Neural progenitor cell (in vitro differentiated cells): ENCODE results near the gene CD99L2. TPM values are rescaled to one million over a fixed set of nuclear protein-coding genes. Genes with fewer than 3 reads are reported as not detected.

ENCODE experiments used
- DNase-seq: peaks from one replicate; pipeline ENCODE4 v3.0.0-alpha.2; 2016; ENCODE audit warnings: low spot score
- H2AFZ ChIP-seq: fragments of 200-600 bp; sonication (generic); replicated peaks from 2 replicates; pipeline ENCODE4 v1.6.1; 2016; ENCODE audit warnings: antibody characterized with exemption
- H3F3A ChIP-seq: fragments of 200-600 bp; sonication (generic); 2 replicates; pipeline ENCODE4 v1.6.1; 2016; ENCODE audit warnings: antibody characterized with exemption, low read depth
- H3K27ac ChIP-seq: fragments of 200-600 bp; sonication (generic); 2 replicates; pipeline ENCODE4 v1.5.1; 2016; ENCODE audit warnings: mild to moderate bottlenecking
- H3K27me3 ChIP-seq: fragments of 200-600 bp; sonication (generic); 2 replicates; pipeline ENCODE4 v1.6.1; 2016; ENCODE audit warnings: mild to moderate bottlenecking, moderate library complexity
- H3K36me3 ChIP-seq: fragments of 200-600 bp; sonication (generic); 2 replicates; pipeline ENCODE4 v1.5.1; 2016
- H3K4me1 ChIP-seq: fragments of 200-600 bp; sonication (generic); 2 replicates; pipeline ENCODE4 v1.6.1; 2016; ENCODE audit warnings: mixed run types
- H3K4me2 ChIP-seq: fragments of 200-600 bp; sonication (generic); 2 replicates; pipeline ENCODE4 v1.6.1; 2016
- H3K4me3 ChIP-seq: fragments of 200-600 bp; sonication (generic); 2 replicates; pipeline ENCODE4 v1.5.1; 2016
- H3K79me2 ChIP-seq: fragments of 200-600 bp; sonication (generic); 2 replicates; pipeline ENCODE4 v1.6.1; 2016; ENCODE audit warnings: low read depth
- H3K9ac ChIP-seq: fragments of 200-600 bp; sonication (generic); 2 replicates; pipeline ENCODE4 v1.6.1; 2016
- H3K9me3 ChIP-seq: fragments of 200-600 bp; sonication (generic); 2 replicates; pipeline ENCODE4 v1.5.1; 2016; ENCODE audit warnings: low read depth
- H4K20me1 ChIP-seq: fragments of 200-600 bp; sonication (generic); 2 replicates; pipeline ENCODE4 v1.6.1; 2016; ENCODE audit warnings: low read depth
- H3K27ac Mint-ChIP-seq: 3 replicates; pipeline ENCODE4 v1.8.0; 2021; ENCODE audit warnings: mixed read lengths
- H3K27me3 Mint-ChIP-seq: 2 replicates; pipeline ENCODE4 v1.8.0; 2022; ENCODE audit warnings: low read depth, mild to moderate bottlenecking, inconsistent platforms, moderate library complexity, mixed read lengths; ENCODE audit not compliant: insufficient read depth
- H3K36me3 Mint-ChIP-seq: 3 replicates; pipeline ENCODE4 v1.8.0; 2021; ENCODE audit warnings: mixed read lengths
- H3K4me1 Mint-ChIP-seq: 3 replicates; pipeline ENCODE4 v1.8.0; 2021; ENCODE audit warnings: mixed read lengths
- H3K4me3 Mint-ChIP-seq: 3 replicates; pipeline ENCODE4 v1.8.0; 2021; ENCODE audit warnings: mild to moderate bottlenecking, moderate library complexity, mixed read lengths
- H3K9me3 Mint-ChIP-seq: 3 replicates; pipeline ENCODE4 v1.8.0; 2020; ENCODE audit warnings: mixed read lengths
- CTCF ChIP-seq: fragments of 200-600 bp; sonication (generic); IDR thresholded peaks from 2 replicates; pipeline ENCODE4 v1.5.1; 2017; ENCODE audit warnings: antibody characterized with exemption, mild to moderate bottlenecking
- EZH2 ChIP-seq: fragments of 200-600 bp; sonication (generic); IDR thresholded peaks from 2 replicates; pipeline ENCODE4 v1.6.1; 2017; ENCODE audit warnings: antibody characterized with exemption, mild to moderate bottlenecking, moderate library complexity
- EZH2phosphoT487 ChIP-seq: fragments of 200-600 bp; sonication (generic); IDR thresholded peaks from 2 replicates; pipeline ENCODE4 v1.6.1; 2017; ENCODE audit warnings: antibody characterized with exemption
- total RNA-seq: library from RNA; depleted of rRNA; stranded (reverse); fragments of >200 nt; gene quantifications from 2 replicates; pipeline ENCODE4 v1.2.3, GENCODE V29; 2015; ENCODE audit warnings: low replicate concordance

Gene CD99L2
- total RNA-seq, 1 donor from 2014 or later: 24.7 TPM

GRCh38 chrX:150779385-150779784 lies 119.1 kb downstream of the CD99L2 start:
- Histone ChIP-seq H3K27ac (no peak overlapping the region), H3K4me3 (no peak overlapping the region), H3K79me2 (no peaks in the 10 kb centered on the region), H3K4me2 (no peak overlapping the region), H4K20me1 (no peaks in the 10 kb centered on the region), H3K4me1 (no peaks in the 10 kb centered on the region), H3K27me3 (no peaks in the 10 kb centered on the region), H3K9me3 (no peaks in the 10 kb centered on the region), H3F3A (no peaks in the 10 kb centered on the region), H3K9ac (no peak overlapping the region), H2AFZ (no peak overlapping the region), H3K36me3 (no peaks in the 10 kb centered on the region)
- no peak for DNase-seq
- Mint-ChIP-seq H3K27me3 (peaks cover 2% of the 10 kb centered on the region), H3K27ac (no peak overlapping the region), H3K4me1 (peaks cover 6% of the 10 kb centered on the region), H3K9me3 (peaks cover 3% of the 10 kb centered on the region), H3K4me3 (no peak overlapping the region), H3K36me3 (peaks cover 5% of the 10 kb centered on the region)
- no peak for TF ChIP-seq EZH2
- TF ChIP-seq EZH2phosphoT487: no peak
- TF ChIP-seq CTCF: no peak

GRCh38 chrX:150777328-150777992 lies 121.0 kb downstream of the CD99L2 start:
- no peak overlapping the region for H3K4me2 ChIP-seq
- no peak for DNase-seq

GRCh38 chrX:150775569-150776350 lies 122.7 kb downstream of the CD99L2 start:
- no peak for DNase-seq
- Histone ChIP-seq H3F3A (no peaks in the 10 kb centered on the region), H3K36me3 (no peaks in the 10 kb centered on the region), H3K27ac (no peak overlapping the region), H3K27me3 (no peaks in the 10 kb centered on the region), H3K9ac (no peak overlapping the region), H4K20me1 (no peaks in the 10 kb centered on the region), H3K4me2 (no peak overlapping the region), H2AFZ (no peak overlapping the region), H3K4me3 (no peak overlapping the region), H3K9me3 (no peaks in the 10 kb centered on the region), H3K79me2 (no peaks in the 10 kb centered on the region), H3K4me1 (no peaks in the 10 kb centered on the region)
- H3K4me3 Mint-ChIP-seq: no peak overlapping the region
- peaks cover 3% of the 10 kb centered on the region for H3K36me3 Mint-ChIP-seq
- no peak overlapping the region for H3K27ac Mint-ChIP-seq
- no peaks in the 10 kb centered on the region for H3K27me3 Mint-ChIP-seq
- H3K9me3 Mint-ChIP-seq: peaks cover 3% of the 10 kb centered on the region
- H3K4me1 Mint-ChIP-seq: peaks cover 2% of the 10 kb centered on the region
- no peak for TF ChIP-seq EZH2phosphoT487
- TF ChIP-seq EZH2: no peak
- TF ChIP-seq CTCF: no peak

More at GRCh38 chrX:150777328-150777992, 121.0 kb downstream of the CD99L2 start:
- Histone ChIP-seq H4K20me1 (no peaks in the 10 kb centered on the region), H3K79me2 (no peaks in the 10 kb centered on the region), H3K4me1 (no peaks in the 10 kb centered on the region), H3K9ac (no peak overlapping the region), H3K36me3 (no peaks in the 10 kb centered on the region), H2AFZ (no peak overlapping the region), H3F3A (no peaks in the 10 kb centered on the region), H3K27ac (no peak overlapping the region), H3K27me3 (no peaks in the 10 kb centered on the region), H3K4me3 (no peak overlapping the region), H3K9me3 (no peaks in the 10 kb centered on the region)
- peaks cover 3% of the 10 kb centered on the region for H3K9me3 Mint-ChIP-seq
- H3K27ac Mint-ChIP-seq: no peak overlapping the region
- H3K4me3 Mint-ChIP-seq: no peak overlapping the region
- no peak for TF ChIP-seq EZH2
- TF ChIP-seq CTCF: no peak
- no peak for TF ChIP-seq EZH2phosphoT487
- H3K36me3 Mint-ChIP-seq: peaks cover 3% of the 10 kb centered on the region
- H3K27me3 Mint-ChIP-seq: no peaks in the 10 kb centered on the region
- peaks cover 6% of the 10 kb centered on the region for H3K4me1 Mint-ChIP-seq
